ENCODE measurements around the gene SLC37A2.

Gene SLC37A2

DNA sequence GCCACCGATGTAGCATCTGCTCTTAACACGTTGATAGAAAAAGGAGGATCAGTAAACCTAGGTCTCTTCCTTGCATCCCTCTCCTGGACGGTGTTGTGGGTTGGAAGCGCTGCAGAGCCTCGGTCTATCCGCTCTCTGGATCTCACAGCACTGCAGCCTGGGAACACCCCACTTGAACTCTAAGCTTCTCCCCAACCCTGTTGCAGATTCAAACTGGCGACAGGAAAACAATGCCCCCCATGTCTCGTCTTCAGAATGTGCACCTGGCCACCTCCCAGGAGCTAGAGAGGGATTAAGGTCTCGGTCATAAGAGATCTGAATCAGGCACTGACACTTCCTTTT lies 47.9 kb downstream of the SLC37A2 start:
- peaks cover 7% of the 10 kb centered on the region for H3K4me1 ChIP-seq (ENCODE audit: control insufficient read depth, insufficient read depth, low read length)
- peak overlapping the region; percentile 93 to 97 for H3K4me3 ChIP-seq (ENCODE audit: low read length in 2 of 2)
- H3K27me3 ChIP-seq (ENCODE audit: control insufficient read depth in 1 of 2, insufficient read depth in 2 of 2, low read length in 2 of 2), result peaks cover 0 to 3% of the 10 kb centered on the region in 2 donors
- no peaks in the 10 kb centered on the region for H3K36me3 ChIP-seq (ENCODE audit: control insufficient read depth in 2 of 2, insufficient read depth in 2 of 2, low read length in 2 of 2)
- peak overlapping the region; percentile 91 to 96 for H3K9ac ChIP-seq (ENCODE audit: low read length in 2 of 2)
- H3K9me3 ChIP-seq (ENCODE audit: control insufficient read depth in 2 of 2, low read length in 2 of 2), result no peaks in the 10 kb centered on the region
- H3K27ac ChIP-seq (ENCODE audit: low read length), result peak overlapping the region; percentile 64

DNA sequence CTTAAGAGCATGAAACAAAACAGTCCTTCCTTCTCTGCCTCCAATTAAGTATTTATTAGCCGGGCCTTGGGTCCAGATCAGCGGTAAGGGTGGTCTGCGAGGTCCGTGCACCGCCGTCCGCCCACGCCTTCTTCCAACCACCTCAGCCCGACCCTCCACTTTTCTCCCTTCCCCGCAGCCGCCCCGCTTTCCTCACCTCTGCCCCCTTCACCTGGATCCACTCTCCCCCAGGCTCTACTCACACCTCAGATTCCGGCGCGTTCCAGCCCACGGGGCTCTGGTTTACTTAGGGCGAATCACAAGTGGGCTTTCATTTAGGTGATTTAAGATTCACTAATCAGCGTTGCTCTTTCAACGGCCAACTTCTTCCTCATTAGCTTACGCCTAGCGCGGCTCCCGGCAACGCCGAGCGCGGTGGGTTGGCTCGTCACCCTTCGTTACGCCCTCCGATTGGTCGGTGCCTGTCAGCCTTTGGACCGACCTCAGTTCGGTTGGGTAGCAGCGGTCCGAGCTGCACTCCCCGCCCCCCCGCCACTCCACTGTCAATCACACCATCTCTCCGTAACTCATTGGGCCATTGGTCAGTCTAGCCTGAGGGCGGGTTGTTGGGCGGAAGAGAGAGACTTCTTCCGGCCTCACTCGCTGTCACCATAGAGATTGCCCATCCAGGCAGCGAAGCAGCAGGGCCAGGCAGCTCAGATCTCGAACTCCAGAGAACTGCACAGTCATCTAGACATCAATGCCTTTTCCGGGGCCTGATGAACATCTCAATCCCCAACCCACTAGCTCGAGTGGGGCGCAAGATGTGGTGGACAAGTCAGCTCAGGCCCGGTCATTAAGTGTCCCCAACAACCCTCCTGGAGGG lies 48.5 kb downstream of the SLC37A2 start, which contains the start of gene TMEM218:
TMEM218 (minus strand) TSS at position 284 of the 865 bp plus-strand sequence. CDS start 9,385 bp downstream, outside the sequence.
- Histone ChIP-seq H3K4me1 (ENCODE audit: control insufficient read depth, insufficient read depth, low read length) (peaks cover 7% of the 10 kb centered on the region), H3K9me3 (ENCODE audit: control insufficient read depth in 2 of 2, low read length in 2 of 2) (no peaks in the 10 kb centered on the region), H3K36me3 (ENCODE audit: control insufficient read depth in 2 of 2, insufficient read depth in 2 of 2, low read length in 2 of 2) (no peaks in the 10 kb centered on the region), H3K27ac (ENCODE audit: low read length) (peak within 1 kb of the TSS; percentile 64), H3K27me3 (ENCODE audit: control insufficient read depth in 1 of 2, insufficient read depth in 2 of 2, low read length in 2 of 2) (peaks cover 0 to 3% of the 10 kb centered on the region in 2 donors), H3K4me3 (ENCODE audit: low read length in 2 of 2) (peak within 1 kb of the TSS; percentile 93 to 97), H3K9ac (ENCODE audit: low read length in 2 of 2) (peak within 1 kb of the TSS; percentile 91 to 96)

DNA sequence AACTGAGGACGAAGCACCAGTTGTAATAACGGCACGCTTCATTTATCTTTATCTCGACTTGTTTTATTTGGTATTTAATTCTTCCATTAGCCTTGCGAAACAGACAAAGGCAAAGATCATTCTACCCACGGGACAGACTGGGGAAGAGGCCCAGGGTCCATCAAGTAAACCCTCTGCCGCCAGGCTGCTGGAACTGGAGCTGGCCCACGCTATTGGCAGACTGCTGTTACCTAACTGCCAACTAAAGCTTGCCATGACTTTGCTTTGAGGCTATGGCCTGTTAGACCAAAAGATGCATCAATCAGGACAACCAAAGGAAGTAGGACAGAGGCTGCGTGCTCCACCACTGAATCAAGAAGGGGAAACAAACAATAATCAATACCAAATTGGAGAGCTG lies 49.1 kb downstream of the SLC37A2 start:
- Histone ChIP-seq H3K9ac (ENCODE audit: low read length in 2 of 2) (peak overlapping the region in 1 of 2 donors; percentile 47), H3K4me1 (ENCODE audit: control insufficient read depth, insufficient read depth, low read length) (peaks cover 7% of the 10 kb centered on the region), H3K27ac (ENCODE audit: low read length) (peak overlapping the region; percentile 59), H3K4me3 (ENCODE audit: low read length in 2 of 2) (peak overlapping the region; percentile 45 to 93), H3K9me3 (ENCODE audit: control insufficient read depth in 2 of 2, low read length in 2 of 2) (no peaks in the 10 kb centered on the region), H3K27me3 (ENCODE audit: control insufficient read depth in 1 of 2, insufficient read depth in 2 of 2, low read length in 2 of 2) (peaks cover 0 to 3% of the 10 kb centered on the region in 2 donors), H3K36me3 (ENCODE audit: control insufficient read depth in 2 of 2, insufficient read depth in 2 of 2, low read length in 2 of 2) (no peaks in the 10 kb centered on the region)

DNA sequence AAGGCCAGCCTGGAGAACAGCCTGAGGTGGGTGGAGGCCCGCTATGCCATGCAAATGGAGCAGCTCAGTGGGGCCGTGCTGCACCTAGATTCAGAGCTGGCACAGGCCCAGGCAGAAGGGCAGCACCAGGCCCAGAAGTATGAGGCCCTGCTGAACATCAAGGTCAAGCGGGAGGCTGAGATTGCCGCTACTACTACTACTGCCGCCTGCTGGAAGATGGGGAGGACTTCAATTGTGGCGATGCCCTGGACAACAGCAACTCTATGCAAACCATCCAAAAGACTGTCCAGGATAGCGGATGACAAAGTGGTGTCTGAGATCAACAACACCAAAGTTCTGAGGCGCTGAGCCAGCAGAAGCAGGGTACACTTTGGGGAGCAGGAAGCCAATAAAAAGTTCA lies 51.4 kb downstream of the SLC37A2 start:
- H3K9me3 ChIP-seq (ENCODE audit: control insufficient read depth in 2 of 2, low read length in 2 of 2), result no peaks in the 10 kb centered on the region
- peaks cover 0 to 5% of the 10 kb centered on the region in 2 donors for H3K27me3 ChIP-seq (ENCODE audit: control insufficient read depth in 1 of 2, insufficient read depth in 2 of 2, low read length in 2 of 2)
- H3K27ac ChIP-seq (ENCODE audit: low read length), result no peak overlapping the region
- peaks cover 7% of the 10 kb centered on the region for H3K4me1 ChIP-seq (ENCODE audit: control insufficient read depth, insufficient read depth, low read length)
- no peak overlapping the region for H3K4me3 ChIP-seq (ENCODE audit: low read length in 2 of 2)
- H3K36me3 ChIP-seq (ENCODE audit: control insufficient read depth in 2 of 2, insufficient read depth in 2 of 2, low read length in 2 of 2), result no peaks in the 10 kb centered on the region
- no peak overlapping the region for H3K9ac ChIP-seq (ENCODE audit: low read length in 2 of 2)

DNA sequence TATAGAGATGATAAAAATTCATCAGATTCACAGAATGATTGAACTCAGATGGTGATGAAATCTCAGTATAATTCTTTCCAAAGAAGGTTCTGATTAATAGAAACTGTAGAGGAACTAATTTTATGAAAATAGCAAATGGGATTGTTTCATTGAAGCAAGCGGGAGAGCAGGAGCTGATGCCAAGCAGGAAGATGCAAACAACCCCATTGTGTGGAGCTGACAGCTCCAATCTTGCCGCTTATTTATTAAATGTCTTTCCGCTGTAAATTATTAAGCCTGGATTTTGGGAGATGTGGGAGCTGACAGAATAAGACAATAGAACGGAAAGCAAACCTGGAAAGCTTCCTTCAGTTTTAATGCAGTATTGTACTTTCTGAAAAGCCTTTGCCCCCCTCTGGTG lies 54.3 kb downstream of the SLC37A2 start:
- Histone ChIP-seq H3K9ac (ENCODE audit: low read length in 2 of 2) (no peak overlapping the region), H3K27ac (ENCODE audit: low read length) (no peak overlapping the region), H3K9me3 (ENCODE audit: control insufficient read depth in 2 of 2, low read length in 2 of 2) (no peaks in the 10 kb centered on the region), H3K27me3 (ENCODE audit: control insufficient read depth in 1 of 2, insufficient read depth in 2 of 2, low read length in 2 of 2) (peaks cover 0 to 5% of the 10 kb centered on the region in 2 donors), H3K36me3 (ENCODE audit: control insufficient read depth in 2 of 2, insufficient read depth in 2 of 2, low read length in 2 of 2) (no peaks in the 10 kb centered on the region), H3K4me3 (ENCODE audit: low read length in 2 of 2) (no peak overlapping the region), H3K4me1 (ENCODE audit: control insufficient read depth, insufficient read depth, low read length) (no peaks in the 10 kb centered on the region)

DNA sequence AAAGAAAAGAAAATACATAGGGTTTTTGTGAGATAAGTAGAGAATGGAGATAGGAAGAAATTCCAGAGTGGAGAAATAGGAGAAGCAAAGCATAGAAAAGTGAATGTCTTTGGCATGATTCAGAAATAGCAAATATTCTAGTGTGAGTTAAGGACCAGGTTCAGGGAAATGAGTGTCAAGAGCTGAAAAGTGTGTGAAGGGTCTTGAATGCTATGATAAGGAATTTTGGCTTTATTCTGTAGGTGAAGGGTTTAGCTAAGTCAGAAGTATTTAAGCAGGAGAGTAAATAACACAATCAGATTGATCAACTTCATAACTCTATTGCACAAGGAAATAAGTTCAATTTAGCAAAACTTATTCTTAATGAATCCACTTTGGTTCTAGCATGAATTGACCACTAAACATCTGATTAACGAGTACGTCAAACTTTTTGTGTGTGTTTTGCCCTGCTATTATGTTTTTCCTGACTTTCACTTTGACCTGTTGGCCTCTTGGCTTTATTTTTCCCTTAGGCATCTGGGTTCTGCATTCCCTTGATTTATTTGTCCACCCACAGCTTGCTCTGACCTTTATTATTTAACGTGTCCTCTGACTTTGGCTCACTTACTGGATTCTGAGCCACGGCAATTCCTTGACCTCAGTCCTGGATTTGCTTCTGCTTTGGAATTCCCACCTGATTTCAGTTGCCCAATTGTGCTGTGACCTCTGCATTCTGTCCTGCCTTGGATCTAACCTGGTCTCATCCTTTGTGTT lies 60.3 kb downstream of the SLC37A2 start:
- Histone ChIP-seq H3K9ac (ENCODE audit: low read length in 2 of 2) (no peak overlapping the region), H3K27ac (ENCODE audit: low read length) (no peak overlapping the region), H3K9me3 (ENCODE audit: control insufficient read depth in 2 of 2, low read length in 2 of 2) (no peaks in the 10 kb centered on the region), H3K4me1 (ENCODE audit: control insufficient read depth, insufficient read depth, low read length) (no peaks in the 10 kb centered on the region), H3K36me3 (ENCODE audit: control insufficient read depth in 2 of 2, insufficient read depth in 2 of 2, low read length in 2 of 2) (no peaks in the 10 kb centered on the region), H3K4me3 (ENCODE audit: low read length in 2 of 2) (peak overlapping the region in 1 of 2 donors; percentile 23), H3K27me3 (ENCODE audit: control insufficient read depth in 1 of 2, insufficient read depth in 2 of 2, low read length in 2 of 2) (peaks cover 0 to 6% of the 10 kb centered on the region in 2 donors)

DNA sequence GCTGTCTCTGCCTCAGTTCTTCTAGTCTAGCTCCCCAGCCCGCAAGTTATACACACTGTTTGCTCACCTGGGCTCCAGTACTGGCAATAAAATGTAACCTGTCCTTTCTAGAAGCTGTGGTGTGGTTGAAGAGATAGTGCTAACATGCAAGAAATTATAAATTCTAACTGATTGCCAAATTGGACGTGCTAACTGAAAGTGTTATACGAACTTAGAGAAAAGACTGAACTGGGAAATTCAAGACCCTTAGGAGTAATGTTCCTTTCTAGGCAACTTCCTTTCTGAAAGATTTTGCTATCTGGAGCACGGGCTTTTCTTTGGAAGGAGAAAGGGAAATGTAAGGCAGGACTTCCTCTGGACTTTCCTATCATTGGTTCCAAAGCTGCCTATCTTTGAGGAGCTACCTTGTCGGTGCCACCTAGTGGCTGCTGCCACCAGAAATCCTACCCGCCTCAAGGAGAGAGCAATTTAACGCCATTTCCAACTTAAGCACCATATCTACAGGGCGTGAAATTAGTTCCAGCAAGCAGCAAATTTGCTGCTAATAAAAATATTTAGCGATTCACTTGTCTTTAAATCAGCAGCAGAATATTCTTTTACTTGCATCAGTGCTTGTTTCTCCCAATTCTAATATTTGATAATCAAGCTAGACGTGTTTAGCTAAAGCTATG lies 61.0 kb downstream of the SLC37A2 start:
- H3K4me3 ChIP-seq (ENCODE audit: low read length in 2 of 2), result peak overlapping the region in 1 of 2 donors; percentile 23
- no peak overlapping the region for H3K27ac ChIP-seq (ENCODE audit: low read length)
- no peaks in the 10 kb centered on the region for H3K9me3 ChIP-seq (ENCODE audit: control insufficient read depth in 2 of 2, low read length in 2 of 2)
- no peak overlapping the region for H3K9ac ChIP-seq (ENCODE audit: low read length in 2 of 2)
- H3K4me1 ChIP-seq (ENCODE audit: control insufficient read depth, insufficient read depth, low read length), result no peaks in the 10 kb centered on the region
- H3K36me3 ChIP-seq (ENCODE audit: control insufficient read depth in 2 of 2, insufficient read depth in 2 of 2, low read length in 2 of 2), result no peaks in the 10 kb centered on the region
- peaks cover 4 to 6% of the 10 kb centered on the region in 2 donors for H3K27me3 ChIP-seq (ENCODE audit: control insufficient read depth in 1 of 2, insufficient read depth in 2 of 2, low read length in 2 of 2)

DNA sequence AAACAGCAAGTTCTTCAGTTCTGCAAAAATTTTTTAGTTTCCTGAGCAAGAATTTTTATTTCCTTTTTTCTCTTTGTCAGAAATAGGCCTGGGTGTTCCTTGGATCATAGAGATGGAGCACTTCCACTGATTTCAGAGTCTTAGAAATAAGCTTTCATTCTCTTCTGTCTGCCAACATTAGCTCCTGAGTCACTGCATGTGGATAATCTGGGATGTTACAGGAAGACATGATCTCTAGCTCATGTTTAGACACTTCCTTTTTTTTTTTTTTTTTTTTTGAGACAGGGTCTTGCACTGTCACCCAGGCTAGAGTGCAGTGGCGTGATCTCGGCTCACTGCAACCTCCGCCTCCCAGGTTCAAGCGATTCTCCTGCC lies 61.5 kb downstream of the SLC37A2 start:
- no peaks in the 10 kb centered on the region for H3K4me1 ChIP-seq (ENCODE audit: control insufficient read depth, insufficient read depth, low read length)
- no peaks in the 10 kb centered on the region for H3K9me3 ChIP-seq (ENCODE audit: control insufficient read depth in 2 of 2, low read length in 2 of 2)
- no peak overlapping the region for H3K27ac ChIP-seq (ENCODE audit: low read length)
- no peaks in the 10 kb centered on the region for H3K36me3 ChIP-seq (ENCODE audit: control insufficient read depth in 2 of 2, insufficient read depth in 2 of 2, low read length in 2 of 2)
- H3K4me3 ChIP-seq (ENCODE audit: low read length in 2 of 2), result no peak overlapping the region
- no peak overlapping the region for H3K9ac ChIP-seq (ENCODE audit: low read length in 2 of 2)
- H3K27me3 ChIP-seq (ENCODE audit: control insufficient read depth in 1 of 2, insufficient read depth in 2 of 2, low read length in 2 of 2), result peaks cover 4 to 10% of the 10 kb centered on the region in 2 donors

DNA sequence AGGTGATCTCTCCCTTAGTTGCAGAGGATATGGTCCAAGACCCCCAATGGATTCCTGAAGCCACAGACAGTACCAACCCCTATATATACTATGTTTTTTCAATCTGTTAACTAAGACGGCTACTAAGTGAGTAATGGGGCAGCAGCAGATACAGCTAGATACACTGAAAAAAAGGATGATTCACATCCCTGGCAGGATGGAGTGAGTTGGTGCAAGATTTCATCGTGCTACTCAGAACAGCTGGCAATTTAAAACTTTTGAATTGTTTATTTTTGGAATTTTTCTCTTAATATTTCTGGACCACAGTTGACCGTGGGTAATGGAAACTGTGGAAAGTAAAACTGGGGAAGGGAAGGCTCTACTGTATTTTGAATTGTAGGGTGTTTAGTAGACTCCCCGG lies 65.3 kb downstream of the SLC37A2 start:
- no peak overlapping the region for H3K27ac ChIP-seq (ENCODE audit: low read length)
- no peaks in the 10 kb centered on the region for H3K36me3 ChIP-seq (ENCODE audit: control insufficient read depth in 2 of 2, insufficient read depth in 2 of 2, low read length in 2 of 2)
- no peak overlapping the region for H3K4me3 ChIP-seq (ENCODE audit: low read length in 2 of 2)
- H3K9ac ChIP-seq (ENCODE audit: low read length in 2 of 2), result no peak overlapping the region
- H3K4me1 ChIP-seq (ENCODE audit: control insufficient read depth, insufficient read depth, low read length), result no peaks in the 10 kb centered on the region
- peaks cover 7 to 14% of the 10 kb centered on the region in 2 donors for H3K27me3 ChIP-seq (ENCODE audit: control insufficient read depth in 1 of 2, insufficient read depth in 2 of 2, low read length in 2 of 2)
- H3K9me3 ChIP-seq (ENCODE audit: control insufficient read depth in 2 of 2, low read length in 2 of 2), result no peaks in the 10 kb centered on the region

DNA sequence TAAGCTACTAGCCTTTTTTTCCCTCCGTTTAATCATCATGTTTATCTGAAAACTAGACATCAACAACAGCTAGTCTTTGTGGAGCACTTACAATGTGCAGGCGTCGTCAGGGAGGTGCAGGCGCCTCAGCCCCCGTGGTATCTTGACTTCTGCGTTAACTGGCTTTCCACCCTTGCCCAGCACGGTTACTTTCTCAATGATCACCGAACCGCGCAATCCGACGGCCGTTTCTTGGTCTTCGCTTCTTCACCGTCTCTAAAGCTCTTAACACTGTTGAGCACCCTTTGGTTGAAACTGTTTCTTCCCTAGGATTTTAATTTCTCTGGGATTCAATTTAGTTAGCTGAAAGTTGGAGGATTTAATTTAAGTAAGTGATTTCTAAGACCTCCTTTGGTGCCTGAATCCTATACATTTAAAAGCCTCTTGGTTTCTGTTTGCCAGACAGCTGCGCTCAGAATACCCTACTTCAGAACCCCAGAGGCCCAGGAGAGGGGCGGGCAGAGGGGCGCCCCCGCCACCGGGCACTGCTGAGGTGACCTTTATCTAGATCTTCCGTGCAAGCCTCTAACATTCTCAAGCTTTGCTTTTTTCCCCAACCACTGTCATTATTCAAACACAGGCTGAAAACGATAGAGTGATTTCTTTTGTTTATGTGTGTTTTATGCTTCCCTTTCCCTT lies 66.3 kb downstream of the SLC37A2 start:
- H3K36me3 ChIP-seq (ENCODE audit: control insufficient read depth in 2 of 2, insufficient read depth in 2 of 2, low read length in 2 of 2), result no peaks in the 10 kb centered on the region
- no peak overlapping the region for H3K9ac ChIP-seq (ENCODE audit: low read length in 2 of 2)
- no peaks in the 10 kb centered on the region for H3K4me1 ChIP-seq (ENCODE audit: control insufficient read depth, insufficient read depth, low read length)
- no peak overlapping the region for H3K4me3 ChIP-seq (ENCODE audit: low read length in 2 of 2)
- no peak overlapping the region for H3K27ac ChIP-seq (ENCODE audit: low read length)
- peaks cover 11 to 14% of the 10 kb centered on the region in 2 donors for H3K27me3 ChIP-seq (ENCODE audit: control insufficient read depth in 1 of 2, insufficient read depth in 2 of 2, low read length in 2 of 2)
- no peaks in the 10 kb centered on the region for H3K9me3 ChIP-seq (ENCODE audit: control insufficient read depth in 2 of 2, low read length in 2 of 2)
